DND-41 (cell line): ENCODE measurements around the gene CCNY.

Experiments used
- CTCF ChIP-seq: IDR thresholded peaks from 2 replicates; pipeline ENCODE4 v1.5.1; 2012; ENCODE audit warnings: borderline replicate concordance, low read length, moderate library complexity, mild to moderate bottlenecking; ENCODE audit not compliant: poor library complexity, severe bottlenecking; ENCODE audit errors: extremely low read depth
- EZH2 ChIP-seq: IDR thresholded peaks from 3 replicates; pipeline ENCODE4 v1.6.1; 2012; ENCODE audit warnings: borderline replicate concordance, low read depth, mild to moderate bottlenecking, moderate library complexity, low read length, inconsistent platforms; ENCODE audit not compliant: severe bottlenecking

- TF ChIP-seq EZH2 = no peak
- no peak for TF ChIP-seq CTCF
Observed at GRCh38 chr10:35464825-35465456, 128.6 kb downstream of the CCNY start.
